A549 treated with RU486 at 1 μM for 4 hours (cell line): ENCODE measurements around the gene TMEM131. TPM values are rescaled to one million over a fixed set of nuclear protein-coding genes. Genes with fewer than 3 reads are reported as not detected.

Experiments used
- total RNA-seq: library from RNA; stranded (reverse); fragments of 200-300 nt; extraction: Qiagen RNA extraction; gene quantifications from 5 replicates; pipeline ENCODE4 v1.2.3, GENCODE V29; 2022; ENCODE audit warnings: low read depth

The TMEM131 gene, protein sequence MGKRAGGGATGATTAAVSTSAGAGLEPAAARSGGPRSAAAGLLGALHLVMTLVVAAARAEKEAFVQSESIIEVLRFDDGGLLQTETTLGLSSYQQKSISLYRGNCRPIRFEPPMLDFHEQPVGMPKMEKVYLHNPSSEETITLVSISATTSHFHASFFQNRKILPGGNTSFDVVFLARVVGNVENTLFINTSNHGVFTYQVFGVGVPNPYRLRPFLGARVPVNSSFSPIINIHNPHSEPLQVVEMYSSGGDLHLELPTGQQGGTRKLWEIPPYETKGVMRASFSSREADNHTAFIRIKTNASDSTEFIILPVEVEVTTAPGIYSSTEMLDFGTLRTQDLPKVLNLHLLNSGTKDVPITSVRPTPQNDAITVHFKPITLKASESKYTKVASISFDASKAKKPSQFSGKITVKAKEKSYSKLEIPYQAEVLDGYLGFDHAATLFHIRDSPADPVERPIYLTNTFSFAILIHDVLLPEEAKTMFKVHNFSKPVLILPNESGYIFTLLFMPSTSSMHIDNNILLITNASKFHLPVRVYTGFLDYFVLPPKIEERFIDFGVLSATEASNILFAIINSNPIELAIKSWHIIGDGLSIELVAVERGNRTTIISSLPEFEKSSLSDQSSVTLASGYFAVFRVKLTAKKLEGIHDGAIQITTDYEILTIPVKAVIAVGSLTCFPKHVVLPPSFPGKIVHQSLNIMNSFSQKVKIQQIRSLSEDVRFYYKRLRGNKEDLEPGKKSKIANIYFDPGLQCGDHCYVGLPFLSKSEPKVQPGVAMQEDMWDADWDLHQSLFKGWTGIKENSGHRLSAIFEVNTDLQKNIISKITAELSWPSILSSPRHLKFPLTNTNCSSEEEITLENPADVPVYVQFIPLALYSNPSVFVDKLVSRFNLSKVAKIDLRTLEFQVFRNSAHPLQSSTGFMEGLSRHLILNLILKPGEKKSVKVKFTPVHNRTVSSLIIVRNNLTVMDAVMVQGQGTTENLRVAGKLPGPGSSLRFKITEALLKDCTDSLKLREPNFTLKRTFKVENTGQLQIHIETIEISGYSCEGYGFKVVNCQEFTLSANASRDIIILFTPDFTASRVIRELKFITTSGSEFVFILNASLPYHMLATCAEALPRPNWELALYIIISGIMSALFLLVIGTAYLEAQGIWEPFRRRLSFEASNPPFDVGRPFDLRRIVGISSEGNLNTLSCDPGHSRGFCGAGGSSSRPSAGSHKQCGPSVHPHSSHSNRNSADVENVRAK (N-terminal part only)
- 12.9 to 16.2 TPM (median 15.5 TPM) in 5 replicates for total RNA-seq

DNA sequence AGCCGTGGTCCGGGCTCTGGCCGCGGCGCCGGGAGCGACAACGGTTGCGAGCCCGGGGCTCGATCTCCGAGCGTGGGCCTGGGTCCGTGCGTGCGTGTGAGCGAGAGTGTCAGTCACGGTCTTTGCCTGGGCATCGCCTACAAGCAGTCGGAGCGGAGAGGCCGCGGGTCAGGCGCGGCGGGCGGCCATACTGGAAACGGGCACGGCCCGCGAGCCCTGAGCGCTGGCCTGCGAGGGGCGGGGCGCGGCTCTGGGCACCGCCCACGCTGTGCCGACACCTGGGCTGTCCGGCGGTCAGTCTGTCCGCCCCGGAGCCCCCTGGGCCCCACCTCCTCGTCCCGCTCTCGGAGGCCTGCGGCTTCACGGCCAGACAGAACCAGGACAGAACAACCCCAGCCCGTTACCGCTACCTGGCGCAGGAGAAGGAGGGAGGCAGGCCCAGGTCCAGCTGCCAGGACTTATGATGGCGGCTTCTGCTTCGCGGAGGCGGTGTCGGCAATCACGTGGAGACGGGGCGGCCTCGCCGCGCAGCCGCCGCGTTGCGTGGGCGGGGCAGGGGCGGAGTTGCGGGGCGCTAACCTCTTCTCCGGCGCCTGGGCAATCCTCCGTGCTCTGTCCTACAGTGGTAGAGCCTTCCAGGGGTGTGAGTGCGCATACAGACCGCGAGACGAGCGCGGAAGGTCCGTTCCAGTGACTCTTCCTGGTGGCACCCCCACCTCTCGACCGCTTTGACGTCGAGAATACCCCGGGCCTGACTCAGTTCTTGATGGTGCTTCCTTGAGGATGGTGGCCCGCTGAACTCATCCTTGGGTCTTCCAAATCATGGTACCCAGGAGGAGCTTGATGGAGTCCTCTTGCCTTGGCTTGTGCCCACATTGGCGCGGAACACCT is at the start of gene TMEM131:
TMEM131 (minus strand) TSS at position 215 of the 891 bp plus-strand sequence. CDS start 286 bp downstream, outside the sequence.

DNA sequence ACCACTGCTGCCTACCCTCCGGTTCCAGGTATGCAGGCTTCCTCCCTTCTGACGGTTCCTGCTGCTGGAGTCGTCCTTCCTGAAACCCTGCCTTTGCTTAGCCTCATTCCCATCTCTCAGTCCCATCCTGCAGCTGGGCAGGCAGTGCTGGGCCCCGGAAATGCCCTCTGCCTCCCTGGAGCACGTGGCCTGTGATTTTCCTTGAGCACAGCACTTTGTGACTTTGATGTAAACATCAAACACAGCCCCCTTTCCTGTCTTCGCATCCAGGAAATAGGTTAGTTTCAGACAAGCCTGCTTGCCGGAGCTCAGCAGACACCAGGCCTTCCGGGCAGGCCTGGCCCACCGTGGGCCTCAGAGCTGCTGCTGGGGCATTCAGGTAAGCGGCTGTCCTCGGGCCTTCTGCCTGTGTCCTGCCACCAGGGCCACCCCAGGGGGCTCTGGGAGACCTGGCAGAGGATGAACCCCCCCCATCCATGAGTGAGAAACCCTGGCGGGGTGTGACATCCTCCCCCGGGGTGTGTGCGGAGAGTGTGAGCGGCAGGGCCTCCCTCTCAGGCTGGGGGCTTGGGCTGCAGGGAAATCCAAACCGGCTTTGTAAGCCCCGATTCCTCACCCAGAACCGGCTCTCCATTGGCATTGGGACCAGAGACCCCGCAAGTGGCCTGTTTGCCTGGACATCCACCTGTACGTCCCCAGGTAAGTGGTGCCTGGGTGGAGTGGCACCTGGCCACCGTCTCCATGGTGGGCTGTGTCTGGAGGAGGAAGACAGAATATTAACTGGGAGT is 282.3 kb downstream of the TMEM131 start, which contains the start of gene ZAP70:
ZAP70 (plus strand) TSS at position 281 of the 788 bp plus-strand sequence. CDS start 10,461 bp downstream, outside the sequence.

Other genes starting within 250 kb of the TMEM131 start
- gene VWA3B, start 91.2 kb upstream of the TMEM131 start, total RNA-seq, result 0.51 to 0.77 TPM (median 0.62 TPM) in 3 of 5 replicates, not detected in the others